NT2/D1 (cell line): ENCODE results near the gene CXCR4.

Experiments used
- YY1 ChIP-seq: IDR thresholded peaks from 2 replicates; pipeline ENCODE4 v1.6.1; 2011; ENCODE audit not compliant: insufficient read length, insufficient read depth
- ZNF274 ChIP-seq: IDR thresholded peaks from 2 replicates; pipeline ENCODE4 v1.6.1; 2011; ENCODE audit warnings: mild to moderate bottlenecking, low read depth, low read length

GRCh38 chr2:136085453-136086209 is 32.3 kb downstream of the CXCR4 start:
- TF ChIP-seq YY1 = no peak
- TF ChIP-seq ZNF274 = no peak
